GM19035 (cell line): ENCODE data around the gene ISL1.

ENCODE experiments used
- ATAC-seq: cut with Tn5 transposase; IDR thresholded peaks from one replicate; pipeline ENCODE4 v1.9.1; 2021; ENCODE audit not compliant: unreplicated experiment

The ISL1 gene

DNA sequence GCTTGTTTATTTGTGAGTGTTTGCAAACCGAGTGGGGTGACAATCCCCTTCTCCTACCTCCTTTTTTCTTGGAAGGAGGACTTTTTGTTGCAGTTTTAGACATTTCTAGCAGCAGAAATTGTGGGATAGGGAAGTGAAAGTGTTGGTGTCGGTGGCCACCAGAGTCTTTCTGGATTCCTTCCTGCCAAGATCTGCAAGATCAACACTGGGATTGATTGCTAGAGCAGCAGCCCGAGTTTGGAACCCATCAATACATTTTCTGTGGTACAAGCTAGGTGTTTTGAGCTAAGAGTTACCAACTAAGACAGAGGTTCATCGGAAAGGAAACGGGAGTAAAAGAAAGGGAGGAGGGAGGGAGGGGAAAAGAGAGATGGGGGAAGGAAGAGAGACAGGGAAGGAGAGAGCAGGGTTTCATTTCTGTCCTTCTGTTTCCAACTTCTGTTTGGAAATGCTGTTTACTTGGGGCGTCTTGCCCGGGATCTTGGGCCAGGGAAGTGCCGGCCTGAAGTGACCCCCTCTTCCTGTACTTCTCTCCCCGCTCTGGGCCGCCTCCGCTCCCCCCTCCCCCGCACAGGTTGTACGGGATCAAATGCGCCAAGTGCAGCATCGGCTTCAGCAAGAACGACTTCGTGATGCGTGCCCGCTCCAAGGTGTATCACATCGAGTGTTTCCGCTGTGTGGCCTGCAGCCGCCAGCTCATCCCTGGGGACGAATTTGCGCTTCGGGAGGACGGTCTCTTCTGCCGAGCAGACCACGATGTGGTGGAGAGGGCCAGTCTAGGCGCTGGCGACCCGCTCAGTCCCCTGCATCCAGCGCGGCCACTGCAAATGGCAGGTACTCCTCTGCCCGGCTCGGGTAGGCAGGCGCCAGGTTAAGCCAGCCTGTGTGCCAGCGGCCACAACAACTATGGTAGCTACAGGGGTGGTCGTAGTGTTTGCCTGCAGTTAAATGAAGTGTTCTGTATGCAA, 4.0 kb downstream of the ISL1 start:
- no peak for ATAC-seq

DNA sequence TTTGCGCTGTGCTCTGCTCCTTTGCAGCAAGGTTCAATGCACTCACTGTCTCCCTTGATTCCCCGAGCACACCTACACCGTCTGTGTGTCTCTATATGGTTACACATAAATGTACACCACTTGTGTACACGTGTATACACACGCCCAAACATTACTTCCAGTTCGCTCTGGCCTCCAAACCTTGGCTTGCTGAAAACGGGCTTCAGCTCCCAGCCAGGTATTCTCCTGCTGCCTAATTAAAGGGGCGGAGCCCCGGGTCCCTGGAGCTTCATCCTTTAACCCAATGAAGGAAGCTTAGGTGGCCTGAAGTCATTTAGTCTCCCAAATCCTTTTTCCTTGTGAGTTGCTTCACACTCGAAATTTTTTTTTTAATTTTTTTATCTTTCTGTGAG, 4.6 kb downstream of the ISL1 start:
- ATAC-seq: no peak

DNA sequence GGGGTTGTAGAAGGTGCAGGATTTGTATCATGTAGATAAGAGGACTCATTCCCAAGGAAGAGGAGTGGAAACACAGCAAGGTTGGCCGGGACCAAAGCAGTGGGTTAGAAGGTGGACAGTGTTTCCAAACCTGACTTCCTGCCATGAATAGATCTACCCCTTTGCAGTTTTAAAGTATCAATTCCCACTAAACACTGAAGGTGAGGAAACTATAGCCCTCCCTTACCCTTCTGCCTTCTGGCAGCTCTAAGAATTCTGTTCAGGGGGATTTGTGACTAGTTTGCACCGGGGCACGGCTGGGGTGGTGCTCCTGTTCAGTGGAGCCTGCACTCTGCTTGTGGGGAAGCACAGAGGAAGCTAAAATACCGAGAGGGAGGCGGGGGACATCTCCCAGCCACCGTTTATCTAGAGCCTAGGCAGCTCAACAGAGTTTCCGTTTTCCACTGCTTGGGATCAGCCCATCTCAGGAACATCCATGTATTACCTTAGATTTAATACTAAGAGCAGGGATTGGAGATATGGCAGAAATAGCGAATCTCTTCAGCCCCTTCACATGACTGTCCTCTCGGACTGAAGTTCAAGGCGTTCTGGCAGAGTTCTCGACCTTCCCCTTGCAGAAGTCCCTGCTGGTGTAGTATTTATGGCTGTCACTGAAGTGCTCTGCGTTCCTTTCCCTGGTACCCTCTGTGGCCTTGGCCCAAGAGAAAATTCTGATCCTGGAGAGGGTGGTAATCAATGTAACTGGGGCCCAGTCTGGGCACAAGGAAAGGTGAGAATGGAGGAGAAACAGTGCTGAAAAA, 5.4 kb downstream of the ISL1 start:
- no peak for ATAC-seq

DNA sequence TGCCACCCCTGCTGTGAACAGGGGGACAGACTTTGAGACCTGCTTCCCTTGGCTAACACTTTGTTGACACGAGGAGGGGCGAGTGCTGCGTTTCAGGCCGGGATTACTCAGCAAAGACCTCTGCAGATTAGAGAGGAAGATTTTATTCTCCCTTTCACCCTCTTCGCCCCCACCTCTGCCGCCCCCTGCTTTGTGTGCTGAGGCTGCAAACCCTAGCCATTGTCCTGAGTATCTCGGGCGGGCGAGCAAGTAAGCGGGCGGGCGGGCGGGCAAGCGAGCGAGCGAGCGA, 6.0 kb downstream of the ISL1 start:
- ATAC-seq: no peak

DNA sequence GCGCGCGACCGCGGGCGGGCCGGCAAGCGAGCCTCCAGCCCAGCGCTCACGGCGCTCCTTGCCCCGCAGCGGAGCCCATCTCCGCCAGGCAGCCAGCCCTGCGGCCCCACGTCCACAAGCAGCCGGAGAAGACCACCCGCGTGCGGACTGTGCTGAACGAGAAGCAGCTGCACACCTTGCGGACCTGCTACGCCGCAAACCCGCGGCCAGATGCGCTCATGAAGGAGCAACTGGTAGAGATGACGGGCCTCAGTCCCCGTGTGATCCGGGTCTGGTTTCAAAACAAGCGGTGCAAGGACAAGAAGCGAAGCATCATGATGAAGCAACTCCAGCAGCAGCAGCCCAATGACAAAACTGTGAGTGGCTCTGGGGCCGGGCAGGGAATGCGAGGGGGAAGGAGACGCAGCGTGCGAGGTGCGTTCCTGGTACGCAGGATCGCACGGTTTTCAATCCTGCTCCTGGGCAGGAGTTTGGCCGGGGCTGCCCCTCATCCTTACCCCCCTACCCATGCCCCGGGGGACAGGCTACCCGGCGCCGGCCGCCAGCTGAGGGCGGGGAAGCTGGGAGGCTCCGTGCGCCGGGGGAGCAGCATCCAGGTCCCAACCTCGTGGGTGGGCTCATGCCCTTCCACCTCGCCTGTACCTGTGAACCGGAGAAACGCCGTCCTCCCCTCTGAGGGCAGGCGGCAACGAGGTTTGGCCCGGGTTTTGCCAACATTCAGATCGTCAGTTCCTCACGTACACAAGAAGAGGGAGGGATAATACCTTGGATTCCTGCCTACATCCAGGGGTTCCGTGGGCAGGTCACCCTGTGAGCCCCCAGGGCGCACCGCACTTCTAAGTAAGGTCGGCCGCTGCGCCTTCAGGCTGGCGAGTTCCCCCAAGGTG, 6.6 kb downstream of the ISL1 start:
- no peak for ATAC-seq

DNA sequence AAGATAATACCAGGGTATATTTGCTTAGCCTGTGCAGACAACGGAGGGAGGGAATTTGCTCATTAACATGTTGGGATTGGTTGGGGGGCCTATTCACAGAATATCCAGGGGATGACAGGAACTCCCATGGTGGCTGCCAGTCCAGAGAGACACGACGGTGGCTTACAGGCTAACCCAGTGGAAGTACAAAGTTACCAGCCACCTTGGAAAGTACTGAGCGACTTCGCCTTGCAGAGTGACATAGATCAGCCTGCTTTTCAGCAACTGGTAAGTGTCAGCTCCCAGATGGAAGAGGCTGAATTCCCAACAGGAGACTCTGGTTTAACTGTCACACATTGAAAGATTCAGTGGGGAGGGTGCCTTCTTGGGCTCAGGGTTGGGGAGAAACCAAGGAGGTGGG, 7.9 kb downstream of the ISL1 start:
- ATAC-seq: no peak

DNA sequence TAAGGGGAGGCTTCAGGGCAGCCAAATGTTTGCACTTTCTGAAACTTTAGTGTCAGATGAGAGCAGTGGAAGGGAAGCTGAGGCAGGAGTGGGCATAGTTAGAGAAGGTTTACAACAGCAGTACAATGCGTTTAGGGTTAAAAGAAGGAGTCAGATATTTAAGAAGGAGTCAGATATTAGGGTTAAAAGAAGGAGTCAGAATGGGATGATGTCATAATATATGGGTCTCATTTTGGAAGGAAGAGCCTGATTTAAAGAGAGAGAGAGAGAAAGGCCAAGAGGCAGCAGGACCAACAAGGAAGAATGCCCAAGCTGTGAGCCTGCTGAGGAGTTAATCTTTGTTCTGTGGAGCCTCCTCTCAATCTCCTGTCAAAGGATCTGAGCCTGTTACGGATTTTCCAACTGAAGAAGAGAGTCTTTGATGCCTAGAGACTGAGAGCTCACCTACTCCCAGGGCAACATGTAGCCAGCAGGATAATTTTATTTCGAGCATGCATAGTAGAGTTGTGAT, 9.5 kb downstream of the ISL1 start:
- ATAC-seq: no peak

DNA sequence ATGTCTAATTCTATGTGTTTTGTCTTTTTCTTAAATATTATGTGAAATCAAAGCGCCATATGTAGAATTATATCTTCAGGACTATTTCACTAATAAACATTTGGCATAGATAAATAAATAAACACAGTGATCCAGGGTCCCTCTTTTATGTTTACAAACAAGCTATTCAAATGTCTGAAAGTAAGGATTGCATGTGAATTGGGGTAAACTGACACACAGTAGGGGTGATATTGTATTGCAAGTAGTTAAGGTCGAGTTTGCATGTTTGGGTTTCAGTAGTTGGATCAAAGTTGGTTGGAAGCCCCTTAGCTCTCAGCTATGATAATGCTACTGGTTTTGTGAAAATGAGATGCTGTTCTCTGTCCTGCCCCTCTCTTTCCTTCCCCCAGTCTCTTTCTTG, 11.4 kb downstream of the ISL1 start:
- no peak for ATAC-seq

DNA sequence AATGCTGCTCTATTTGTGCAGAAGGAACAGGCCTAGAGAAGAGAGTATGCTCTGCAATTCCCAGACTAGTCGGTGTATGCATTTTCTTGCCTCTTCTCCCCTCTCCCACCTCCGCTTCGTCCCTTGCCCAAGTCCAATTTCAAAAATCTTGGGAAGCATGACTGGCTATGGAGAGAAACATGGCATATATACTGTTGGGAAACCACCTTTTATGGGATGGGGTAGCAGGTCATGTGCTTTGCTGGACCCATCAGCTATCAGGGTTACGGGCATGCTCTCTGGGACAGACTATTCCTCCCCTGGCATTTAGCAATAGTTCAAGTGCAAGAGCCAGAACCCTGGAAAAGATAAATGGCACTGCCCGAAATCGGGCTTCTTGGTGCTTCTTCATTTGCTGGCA, 12.0 kb downstream of the ISL1 start:
- no peak for ATAC-seq

DNA sequence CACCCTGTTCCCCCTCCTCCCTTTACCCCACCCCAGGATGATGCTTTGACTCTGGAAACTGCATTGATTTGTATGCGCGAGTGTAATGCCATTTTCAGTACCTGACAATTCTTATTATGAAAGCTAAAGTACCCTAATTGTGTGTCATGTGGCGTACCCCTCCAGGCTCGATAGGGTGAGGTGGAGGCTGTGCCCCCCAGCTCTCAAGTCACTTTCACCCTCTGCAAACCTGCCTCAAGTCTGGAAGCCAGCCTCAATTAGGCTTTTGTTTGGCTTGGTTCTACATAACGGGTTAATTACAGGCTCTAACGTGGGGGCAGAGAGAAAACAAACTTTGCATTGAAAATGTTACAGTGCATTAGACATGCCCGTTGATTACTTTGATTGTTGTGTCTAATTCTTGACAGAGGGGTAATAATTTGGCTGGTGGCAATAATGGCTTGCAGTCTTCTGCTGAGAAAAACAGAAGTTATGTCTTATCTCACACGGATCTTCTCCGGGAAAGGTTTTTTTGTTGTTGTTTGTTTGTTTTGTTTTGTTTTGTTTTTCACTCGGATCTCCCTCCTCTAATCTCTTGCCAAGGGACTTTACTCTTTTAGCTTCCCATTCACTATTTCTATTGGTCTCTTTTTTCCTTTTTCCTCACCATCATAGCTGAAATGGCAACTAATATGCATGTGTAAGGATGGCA, 12.6 kb downstream of the ISL1 start:
- no peak for ATAC-seq

DNA sequence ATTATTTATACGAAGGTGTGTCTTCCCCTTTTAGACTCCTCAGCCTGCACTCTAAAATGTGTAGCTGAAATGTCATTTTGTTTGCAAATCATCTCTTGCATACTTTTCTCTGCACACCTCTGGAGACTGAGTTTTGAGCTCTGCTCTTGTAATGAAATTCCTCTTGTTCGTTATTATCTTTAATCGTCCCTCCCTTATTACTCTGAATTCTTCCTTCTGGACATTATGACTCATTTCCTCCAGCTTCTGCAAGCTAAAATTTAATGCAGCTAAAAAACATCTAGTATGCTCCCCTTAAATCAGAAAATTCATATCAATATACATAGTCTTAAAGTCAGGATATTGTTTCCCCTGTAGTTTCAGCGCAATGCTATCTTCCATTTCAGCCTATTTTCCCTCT, 13.5 kb downstream of the ISL1 start:
- no peak for ATAC-seq

DNA sequence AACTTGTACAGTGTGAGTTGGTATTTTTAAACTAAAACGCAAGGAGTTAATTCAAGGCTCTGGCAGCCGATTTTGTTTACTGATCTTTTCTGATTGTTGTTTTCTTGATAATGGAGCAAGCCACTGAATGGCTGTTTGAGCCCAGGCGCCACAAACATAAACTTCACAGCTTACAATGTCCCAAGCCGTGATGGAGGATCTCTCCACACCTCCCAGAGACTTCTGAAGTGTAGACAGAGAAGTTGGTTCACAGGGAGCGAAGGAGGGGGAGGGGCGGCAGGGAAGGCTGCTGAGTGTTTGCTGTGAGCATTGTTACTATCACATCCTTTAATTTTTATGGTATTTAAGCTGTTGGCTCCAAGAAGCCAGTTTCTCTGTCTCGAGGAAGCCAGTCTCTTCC, 14.7 kb downstream of the ISL1 start:
- ATAC-seq: no peak

DNA sequence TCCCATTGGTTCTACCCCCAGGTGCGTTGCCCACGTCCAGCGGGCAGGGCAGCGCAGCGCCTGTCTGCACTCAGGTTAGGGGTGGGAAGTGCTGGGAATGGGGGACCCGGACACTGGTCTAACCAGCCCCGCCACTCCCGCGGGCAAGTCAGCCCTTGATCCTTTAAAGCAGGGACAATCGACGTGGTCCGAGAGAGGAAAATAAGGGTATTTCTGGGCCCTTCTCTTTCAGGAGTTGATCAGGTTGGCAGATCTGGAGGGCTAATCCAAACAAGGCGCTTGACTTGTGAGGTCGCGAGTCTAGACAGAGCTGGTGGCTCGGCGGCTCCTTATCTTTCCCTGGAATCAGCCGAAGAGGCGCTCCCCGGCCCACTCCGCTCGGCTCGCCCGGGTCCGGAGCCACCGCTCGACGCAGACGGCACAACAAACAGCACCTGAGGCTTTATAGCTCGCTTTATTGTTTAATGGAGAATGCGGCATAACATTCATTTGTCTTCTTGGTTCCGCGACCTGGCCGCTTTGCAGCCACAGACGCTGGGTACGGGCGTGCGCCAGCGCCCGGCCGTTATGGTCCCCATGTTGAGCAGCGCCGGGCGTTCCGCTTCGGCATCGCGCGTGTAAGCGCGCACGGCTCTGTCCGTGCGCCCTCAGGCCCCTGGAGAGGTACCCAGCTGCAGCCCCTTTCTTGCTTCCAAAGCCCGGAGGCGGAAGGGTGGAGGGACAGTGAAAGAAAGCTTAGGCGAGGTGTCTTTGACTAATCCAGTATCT, 15.8 kb downstream of the ISL1 start:
- no peak for ATAC-seq

DNA sequence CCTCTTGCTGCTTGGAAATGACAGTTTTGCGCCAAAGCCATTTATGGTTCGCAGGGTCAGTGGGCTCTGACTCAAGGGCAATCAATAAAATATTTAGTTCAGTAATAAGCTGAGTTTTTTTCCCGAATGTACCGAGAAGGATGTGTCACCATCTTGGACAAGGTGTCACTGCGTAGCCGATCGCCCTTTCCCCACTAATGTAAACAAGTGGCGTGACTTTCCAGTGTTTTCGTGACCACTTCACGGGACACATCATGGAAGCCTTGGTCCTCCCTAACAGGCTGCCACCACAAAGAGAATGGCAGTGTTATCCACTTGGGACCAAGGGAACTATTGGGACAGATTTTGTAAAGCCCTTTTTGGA, 16.4 kb downstream of the ISL1 start:
- no peak for ATAC-seq

DNA sequence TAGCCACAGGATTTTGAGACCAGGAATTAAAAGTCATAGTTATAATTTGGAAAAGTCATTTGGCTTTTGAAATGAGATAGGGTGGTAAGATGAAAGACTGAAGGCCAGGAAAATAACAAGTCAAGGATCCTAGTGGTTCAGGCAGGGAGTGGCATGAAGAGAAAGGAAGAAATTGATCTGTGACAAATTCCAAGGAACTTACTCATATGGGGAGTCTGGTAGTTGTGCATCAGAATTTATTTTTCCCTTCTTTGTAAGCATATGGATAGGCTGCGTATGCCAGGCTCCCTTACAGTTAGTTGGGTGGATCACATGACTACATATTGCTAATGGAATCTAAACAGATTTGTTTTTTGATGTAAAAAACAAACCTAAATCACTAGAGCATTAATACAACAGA, 21.0 kb downstream of the ISL1 start:
- ATAC-seq: no peak

DNA sequence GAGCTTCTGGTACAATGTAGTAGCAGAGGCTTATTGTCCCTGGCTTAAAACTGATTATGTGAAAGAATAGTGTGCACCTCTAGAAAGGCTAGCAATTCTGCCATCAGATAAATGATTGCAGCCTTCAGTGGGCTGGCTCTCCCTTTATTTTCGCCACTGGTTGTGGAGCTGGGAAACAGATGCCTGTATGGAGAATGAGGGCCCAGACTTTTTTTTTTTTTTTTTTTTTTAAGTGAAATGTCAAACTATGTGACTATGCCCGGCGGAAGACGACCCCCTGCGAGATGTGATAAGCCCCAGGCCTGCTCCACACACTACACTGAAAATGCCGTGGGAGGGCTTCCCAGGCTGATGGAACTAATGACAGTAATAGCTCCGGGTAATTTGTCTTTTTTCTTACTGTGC, 28.7 kb downstream of the ISL1 start:
- ATAC-seq: no peak

DNA sequence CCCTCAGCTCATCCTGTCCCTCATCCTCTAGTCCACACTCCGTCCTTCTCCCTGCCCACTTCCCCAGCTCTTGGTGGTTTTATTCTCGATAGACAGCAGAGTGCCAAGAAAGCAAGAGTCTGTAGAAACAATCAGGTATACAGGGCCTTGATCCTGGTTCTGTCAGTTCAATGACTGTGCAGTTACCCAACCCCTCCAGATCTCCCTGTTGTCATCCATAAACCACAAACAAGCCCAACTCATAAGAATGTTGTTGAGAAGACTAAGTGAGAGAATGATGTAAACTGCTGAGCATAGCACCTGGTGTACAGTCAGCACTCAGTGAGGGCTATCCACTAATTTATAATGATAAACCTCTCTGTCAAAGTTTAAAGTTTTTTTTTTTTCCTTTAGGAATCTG, 31.3 kb downstream of the ISL1 start:
- no peak for ATAC-seq

DNA sequence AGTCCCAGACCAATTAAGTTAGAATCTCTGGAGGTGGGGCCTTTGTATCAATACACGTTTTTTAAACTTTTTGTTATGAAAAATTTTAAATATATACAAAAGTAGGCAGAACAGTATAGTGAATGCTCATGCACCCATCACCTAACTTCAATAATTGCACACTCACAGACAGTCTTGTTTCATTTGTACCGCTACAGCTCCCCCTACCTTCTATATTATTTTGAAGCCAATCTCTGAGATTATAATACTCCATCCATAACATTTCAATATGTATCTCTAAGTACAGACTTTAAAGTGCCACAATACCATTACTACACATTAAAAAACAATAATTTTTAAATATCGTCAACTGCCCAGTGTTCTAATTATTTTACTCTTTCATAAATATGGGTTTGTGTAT, 32.9 kb downstream of the ISL1 start:
- ATAC-seq: no peak

DNA sequence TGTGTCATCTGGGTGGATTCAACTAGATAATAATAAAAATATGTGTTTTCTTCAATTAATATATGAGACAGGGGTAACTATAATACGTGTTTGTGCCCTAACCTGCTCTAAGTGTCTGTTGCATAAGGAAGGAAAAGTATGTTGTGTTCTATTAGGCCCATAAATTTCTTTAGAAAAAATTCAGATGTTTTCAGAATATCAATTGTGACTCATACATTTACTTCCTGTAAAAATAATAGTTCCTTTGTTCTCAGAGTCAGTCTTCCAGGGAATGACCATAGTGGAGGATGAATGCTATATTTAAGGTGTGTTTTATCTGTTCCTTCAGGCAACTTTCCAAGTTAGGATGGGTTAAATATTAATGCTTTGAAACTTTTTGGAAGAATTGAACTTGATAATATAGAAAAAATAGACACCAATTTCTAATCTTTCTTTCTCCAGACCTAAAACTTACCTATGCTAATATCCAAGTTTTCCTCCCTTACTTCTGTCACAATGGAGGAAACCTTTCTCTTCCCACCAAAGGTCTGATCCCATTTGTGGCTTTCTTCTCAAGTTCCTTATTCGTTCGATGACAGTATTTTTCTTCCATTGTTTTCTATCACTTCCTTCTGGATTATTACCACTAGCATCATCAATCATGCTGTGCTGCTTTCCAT, 49.9 kb downstream of the ISL1 start:
- ATAC-seq: no peak
